DOHH2 (cell line): Measurements from ENCODE around the gene LYRM4.

Experiments used
- H3F3A ChIP-seq: fragments of 200-600 bp; sonication (generic), shearing (Covaris generic); 2 replicates; pipeline ENCODE4 v1.6.0; 2016; ENCODE audit warnings: antibody characterized with exemption, mild to moderate bottlenecking; ENCODE audit not compliant: control insufficient read depth, insufficient read depth
- H3K27ac ChIP-seq: fragments of 200-600 bp; sonication (generic); 2 replicates; pipeline ENCODE4 v1.5.1; 2014; ENCODE audit warnings: low read depth, mild to moderate bottlenecking, low read length, moderate library complexity
- H3K27me3 ChIP-seq: fragments of 200-600 bp; sonication (generic); 2 replicates; pipeline ENCODE4 v1.6.1; 2014; ENCODE audit warnings: mild to moderate bottlenecking, low read length, mixed read lengths; ENCODE audit not compliant: control insufficient read depth
- H3K36me3 ChIP-seq: fragments of 200-600 bp; sonication (generic); 2 replicates; pipeline ENCODE4 v1.6.1; 2014; ENCODE audit warnings: mild to moderate bottlenecking, low read length, moderate library complexity, mixed read lengths; ENCODE audit not compliant: control insufficient read depth
- H3K4me1 ChIP-seq: fragments of 200-600 bp; sonication (generic); 2 replicates; pipeline ENCODE4 v1.6.1; 2014; ENCODE audit warnings: mild to moderate bottlenecking, low read length, mixed read lengths; ENCODE audit not compliant: control insufficient read depth
- H3K4me2 ChIP-seq: fragments of 200-600 bp; sonication (generic); 2 replicates; pipeline ENCODE4 v1.6.0; 2014; ENCODE audit warnings: mild to moderate bottlenecking, low read length, moderate library complexity
- H3K4me3 ChIP-seq: fragments of 200-600 bp; sonication (generic); 2 replicates; pipeline ENCODE4 v1.5.1; 2014; ENCODE audit warnings: mild to moderate bottlenecking, low read length, mixed read lengths
- H3K79me2 ChIP-seq: fragments of 200-600 bp; sonication (generic); 2 replicates; pipeline ENCODE4 v1.6.1; 2014; ENCODE audit warnings: mild to moderate bottlenecking, low read length, mixed read lengths; ENCODE audit not compliant: control insufficient read depth
- H3K9me2 ChIP-seq: fragments of 200-600 bp; sonication (generic); replicated peaks from 2 replicates; pipeline ENCODE4 v1.6.1; 2014; ENCODE audit warnings: mild to moderate bottlenecking, low read length, mixed read lengths; ENCODE audit not compliant: control insufficient read depth
- H3K9me3 ChIP-seq: fragments of 200-600 bp; sonication (generic); 2 replicates; pipeline ENCODE4 v1.6.1; 2014; ENCODE audit warnings: antibody characterized with exemption, low read length, mixed read lengths; ENCODE audit not compliant: control insufficient read depth, insufficient read depth
- H4K20me1 ChIP-seq: fragments of 200-600 bp; sonication (generic); 2 replicates; pipeline ENCODE4 v1.6.0; 2014; ENCODE audit warnings: low read depth, mild to moderate bottlenecking, antibody characterized with exemption, low read length, moderate library complexity; ENCODE audit not compliant: control insufficient read depth, insufficient read depth
- EZH2phosphoT487 ChIP-seq: fragments of 200-600 bp; sonication (generic); IDR thresholded peaks from 2 replicates; pipeline ENCODE4 v1.6.1; 2017; ENCODE audit warnings: borderline replicate concordance, mild to moderate bottlenecking, antibody characterized with exemption, low read length, moderate library complexity, mixed read lengths
- TF ChIP-seq, protein P1 (sequence below): fragments of 200-600 bp; sonication (generic); IDR thresholded peaks from one replicate; pipeline ENCODE4 v1.5.1; 2014; ENCODE audit warnings: antibody characterized with exemption, mild to moderate bottlenecking, low read depth, low read length; ENCODE audit not compliant: poor library complexity, severe bottlenecking

LYRM4 gene

GRCh38 chr6:5116243-5116991 lies 144.3 kb downstream of the LYRM4 start:
- Histone ChIP-seq H3K27me3 (no peaks in the 10 kb centered on the region), H3K4me3 (no peak overlapping the region), H3K27ac (no peak overlapping the region), H3K9me2 (no peaks in the 10 kb centered on the region), H3K4me2 (no peak overlapping the region), H3K36me3 (no peaks in the 10 kb centered on the region), H3F3A (no peaks in the 10 kb centered on the region), H3K4me1 (no peaks in the 10 kb centered on the region), H4K20me1 (no peaks in the 10 kb centered on the region), H3K9me3 (no peaks in the 10 kb centered on the region; the same call in 1 of the 2 replicates), H3K79me2 (no peaks in the 10 kb centered on the region)
- no peak for TF ChIP-seq EZH2phosphoT487
- TF ChIP-seq, protein P1, sequence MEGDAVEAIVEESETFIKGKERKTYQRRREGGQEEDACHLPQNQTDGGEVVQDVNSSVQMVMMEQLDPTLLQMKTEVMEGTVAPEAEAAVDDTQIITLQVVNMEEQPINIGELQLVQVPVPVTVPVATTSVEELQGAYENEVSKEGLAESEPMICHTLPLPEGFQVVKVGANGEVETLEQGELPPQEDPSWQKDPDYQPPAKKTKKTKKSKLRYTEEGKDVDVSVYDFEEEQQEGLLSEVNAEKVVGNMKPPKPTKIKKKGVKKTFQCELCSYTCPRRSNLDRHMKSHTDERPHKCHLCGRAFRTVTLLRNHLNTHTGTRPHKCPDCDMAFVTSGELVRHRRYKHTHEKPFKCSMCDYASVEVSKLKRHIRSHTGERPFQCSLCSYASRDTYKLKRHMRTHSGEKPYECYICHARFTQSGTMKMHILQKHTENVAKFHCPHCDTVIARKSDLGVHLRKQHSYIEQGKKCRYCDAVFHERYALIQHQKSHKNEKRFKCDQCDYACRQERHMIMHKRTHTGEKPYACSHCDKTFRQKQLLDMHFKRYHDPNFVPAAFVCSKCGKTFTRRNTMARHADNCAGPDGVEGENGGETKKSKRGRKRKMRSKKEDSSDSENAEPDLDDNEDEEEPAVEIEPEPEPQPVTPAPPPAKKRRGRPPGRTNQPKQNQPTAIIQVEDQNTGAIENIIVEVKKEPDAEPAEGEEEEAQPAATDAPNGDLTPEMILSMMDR: no peak

GRCh38 chr6:5115168-5115567 lies 145.6 kb downstream of the LYRM4 start:
- Histone ChIP-seq H3K4me1 (no peaks in the 10 kb centered on the region), H3F3A (no peaks in the 10 kb centered on the region), H3K9me2 (no peaks in the 10 kb centered on the region), H3K36me3 (no peaks in the 10 kb centered on the region), H3K27me3 (no peaks in the 10 kb centered on the region), H3K9me3 (no peaks in the 10 kb centered on the region), H3K4me2 (no peak overlapping the region), H3K4me3 (no peak overlapping the region), H4K20me1 (no peaks in the 10 kb centered on the region), H3K27ac (no peak overlapping the region), H3K79me2 (no peaks in the 10 kb centered on the region)
- TF ChIP-seq, protein P1: no peak

GRCh38 chr6:5113096-5113495 lies 147.7 kb downstream of the LYRM4 start:
- Histone ChIP-seq H3K9me2 (no peaks in the 10 kb centered on the region), H3K27ac (no peak overlapping the region), H3K4me3 (no peak overlapping the region), H3K27me3 (no peaks in the 10 kb centered on the region), H3F3A (no peaks in the 10 kb centered on the region), H3K9me3 (no peaks in the 10 kb centered on the region), H3K36me3 (no peaks in the 10 kb centered on the region), H4K20me1 (no peaks in the 10 kb centered on the region), H3K4me1 (no peaks in the 10 kb centered on the region), H3K79me2 (no peaks in the 10 kb centered on the region), H3K4me2 (no peak overlapping the region)
- no peak for TF ChIP-seq EZH2phosphoT487
- TF ChIP-seq, protein P1: no peak
